NCI-H345 treated with DMSO at 0.1 percent for 48 hours (cell line): ENCODE data around the gene SMNDC1.
"Not testable (repeated sequence)": the region's sequence is repeated elsewhere in the genome, so short reads cannot be mapped to it uniquely, and the experiment has no call there.

Experiments used
- DNase-seq: peaks from one replicate; lab custom pipeline; 2025; ENCODE audit not compliant: unreplicated experiment; lab: John Stamatoyannopoulos, UW

The SMNDC1 gene

DNA sequence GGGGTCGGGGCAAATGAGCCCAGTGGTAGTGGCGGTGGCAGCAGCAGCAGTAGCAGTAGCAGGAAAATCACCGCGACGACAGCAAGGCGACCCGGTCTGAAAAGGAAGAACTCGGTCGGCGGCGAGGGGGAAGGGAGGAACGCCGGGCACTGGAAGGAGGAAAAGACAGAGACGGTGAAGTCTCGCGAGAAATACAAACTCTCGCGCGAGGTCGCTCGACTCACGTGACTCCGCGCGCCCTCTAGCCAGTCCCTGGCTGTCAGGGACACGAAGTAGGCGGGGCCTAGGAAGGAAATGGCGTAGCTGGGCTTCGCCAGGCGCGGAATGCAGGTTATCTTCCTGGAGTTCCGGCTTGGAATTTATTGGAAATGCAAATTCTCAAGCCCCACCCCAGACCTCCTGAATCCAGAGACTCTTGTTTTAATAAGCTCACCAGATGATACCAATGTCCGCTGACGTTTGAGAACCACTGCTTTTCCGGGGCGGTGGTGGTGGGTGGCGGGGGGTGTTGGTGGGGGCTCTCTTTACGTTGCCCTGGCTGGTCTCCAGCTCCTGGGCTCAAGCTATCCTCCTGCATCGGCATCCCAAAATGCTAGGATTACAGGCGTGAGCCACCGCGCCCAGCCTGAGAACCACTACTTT, at the start of gene SMNDC1:
TSS of gene SMNDC1 (minus strand) at position 141 of the 642 bp plus-strand sequence. CDS start 1,333 bp downstream, outside the sequence.
- peak; percentile 86 for DNase-seq

DNA sequence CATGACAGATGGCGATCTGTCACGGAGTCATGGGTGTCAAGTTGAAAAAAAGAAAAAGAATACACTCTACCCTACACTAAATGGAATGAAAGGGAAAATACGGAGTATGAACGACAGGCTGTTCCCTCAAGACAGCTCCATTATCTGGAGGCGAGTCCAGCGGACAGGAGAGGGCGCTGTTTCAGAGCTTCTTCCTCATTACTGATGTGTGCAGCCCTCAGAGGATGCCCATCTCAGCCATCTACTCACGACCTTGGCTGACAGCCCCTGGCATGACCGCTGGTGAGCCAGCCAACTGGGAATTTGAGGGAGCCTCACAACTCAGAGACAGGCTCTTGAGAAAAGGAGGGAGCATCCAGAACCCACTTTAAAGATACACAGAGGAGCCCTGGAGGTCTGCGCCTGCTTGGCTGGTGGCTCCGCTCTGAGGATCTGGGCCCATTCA, 49.6 kb upstream of the SMNDC1 start:
- DNase-seq, result no peak

- DNase-seq, result no peak
Observed at GRCh38 chr10:110353244-110354119, 48.8 kb upstream of the SMNDC1 start.

- DNase-seq, result no peak
Observed at GRCh38 chr10:110352930-110353243, 48.2 kb upstream of the SMNDC1 start.

DNA sequence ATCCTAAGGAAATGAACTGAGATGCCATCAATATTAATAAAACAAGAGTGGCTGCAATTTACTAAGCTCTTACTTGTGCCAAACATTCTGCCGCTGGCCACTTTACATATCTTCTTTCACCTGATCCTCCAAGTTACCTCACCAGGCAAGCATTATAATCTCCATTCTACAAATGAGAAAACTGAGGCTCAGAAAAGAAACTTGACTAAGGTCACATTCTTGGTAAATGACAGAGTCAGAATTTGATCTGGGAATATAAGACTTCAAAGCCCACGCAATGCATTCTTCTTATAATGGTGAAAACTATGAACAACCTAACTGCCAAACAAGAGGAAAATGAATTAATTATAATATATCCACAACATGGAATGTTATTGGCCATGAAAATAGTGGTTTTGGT, 46.1 kb upstream of the SMNDC1 start:
- DNase-seq, result no peak

DNA sequence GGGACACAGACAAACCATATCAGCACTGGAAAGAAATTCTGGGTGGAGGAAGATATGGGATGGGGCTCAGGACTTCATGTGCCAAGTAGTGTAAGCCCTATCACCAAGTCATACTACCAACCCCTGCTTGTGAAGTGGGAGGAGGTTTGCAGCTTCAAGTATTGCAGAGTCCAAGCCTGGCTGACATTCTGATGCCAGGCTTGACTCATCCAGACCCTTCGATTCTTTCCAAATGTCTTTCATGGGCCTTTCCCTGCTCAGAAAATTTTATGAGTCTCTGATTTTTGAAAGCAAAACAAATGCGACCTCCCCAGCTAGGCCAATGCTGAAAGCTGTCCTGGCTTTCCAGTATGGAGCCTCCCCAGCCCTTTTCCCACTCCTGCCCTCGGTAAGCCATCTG, 45.1 kb upstream of the SMNDC1 start:
- no peak for DNase-seq

DNA sequence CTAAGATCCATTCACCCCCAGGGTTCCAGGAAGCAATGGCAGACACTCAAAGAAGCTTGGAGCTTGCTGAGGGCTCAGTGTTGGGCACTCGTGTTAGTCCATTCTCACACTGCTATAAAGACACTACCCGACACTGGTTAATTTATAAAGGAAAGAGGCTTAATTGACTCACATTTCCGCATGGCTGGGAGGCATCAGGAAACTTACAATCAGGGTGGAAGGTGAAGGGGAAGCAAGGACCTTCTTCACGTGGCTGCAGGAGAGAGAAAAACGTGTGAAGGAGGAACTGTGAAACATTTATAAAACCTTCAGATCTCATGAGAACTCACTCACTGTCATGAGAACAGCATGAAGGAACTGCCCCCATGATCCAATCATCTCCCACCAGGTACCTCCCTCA, 44.7 kb upstream of the SMNDC1 start:
- DNase-seq, result no peak

DNA sequence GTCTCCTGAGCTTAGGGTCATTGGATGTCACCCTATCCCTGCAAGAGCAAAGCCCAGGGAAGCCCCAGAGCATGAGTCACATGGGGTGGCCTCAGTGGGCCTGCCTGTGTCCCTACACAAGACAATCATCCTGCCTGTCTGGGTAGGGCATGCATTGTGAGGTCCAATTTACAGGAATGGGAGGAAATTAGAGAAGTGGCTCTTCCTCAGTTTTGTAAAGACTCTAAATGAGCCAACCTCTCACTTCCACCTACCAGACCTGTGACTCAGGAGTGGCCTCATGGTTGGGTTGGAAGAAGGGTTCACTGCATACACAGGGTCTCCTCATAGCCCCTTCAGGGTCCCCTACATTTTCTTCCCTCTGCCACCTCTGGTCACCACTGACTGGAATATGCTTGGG, 43.6 kb upstream of the SMNDC1 start:
- no peak for DNase-seq

- DNase-seq, result no peak
Observed at GRCh38 chr10:110346914-110347313, 42.2 kb upstream of the SMNDC1 start.

- no peak for DNase-seq
Observed at GRCh38 chr10:110345286-110345685, 40.6 kb upstream of the SMNDC1 start.

DNA sequence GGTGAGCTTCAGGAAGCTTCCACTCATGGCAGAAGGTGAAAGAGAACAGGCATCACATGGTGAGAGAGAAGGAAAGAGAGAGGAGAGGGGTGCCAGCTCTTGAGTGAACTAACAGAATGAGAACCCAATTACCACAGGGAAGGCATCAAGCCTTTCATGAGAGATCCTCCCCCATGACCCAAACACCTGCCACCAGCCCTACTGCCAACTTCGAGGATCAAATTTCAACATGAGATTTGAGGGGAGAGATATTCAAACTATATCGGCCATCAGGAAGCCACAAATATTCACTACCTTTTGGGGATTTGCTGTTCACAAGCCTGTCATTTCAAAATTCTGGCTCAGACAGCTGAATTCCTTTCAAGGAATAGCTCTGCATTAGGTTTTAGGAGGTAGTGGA, 39.9 kb upstream of the SMNDC1 start:
- no peak for DNase-seq

- DNase-seq, result no peak
Observed at GRCh38 chr10:110343947-110344346, 39.2 kb upstream of the SMNDC1 start.

DNA sequence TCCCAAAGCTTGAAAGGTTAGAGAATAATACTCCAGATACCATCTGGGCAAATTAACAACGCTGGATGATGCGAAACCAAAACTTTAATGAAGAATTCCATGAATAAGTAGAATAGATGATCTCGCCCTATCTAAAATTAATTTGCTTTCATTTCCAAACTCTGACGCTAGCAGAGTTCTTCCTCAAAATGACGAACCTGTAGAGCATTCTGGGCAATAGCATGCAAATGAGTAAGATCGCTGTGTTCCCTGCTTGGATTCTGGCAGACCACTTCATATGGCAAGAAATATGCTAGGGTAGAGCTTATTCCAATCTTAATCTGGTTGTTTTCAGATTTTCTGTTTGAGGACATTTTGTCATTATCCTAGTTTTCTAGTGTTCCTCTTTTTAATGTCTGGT, 36.1 kb upstream of the SMNDC1 start:
- DNase-seq, result no peak

DNA sequence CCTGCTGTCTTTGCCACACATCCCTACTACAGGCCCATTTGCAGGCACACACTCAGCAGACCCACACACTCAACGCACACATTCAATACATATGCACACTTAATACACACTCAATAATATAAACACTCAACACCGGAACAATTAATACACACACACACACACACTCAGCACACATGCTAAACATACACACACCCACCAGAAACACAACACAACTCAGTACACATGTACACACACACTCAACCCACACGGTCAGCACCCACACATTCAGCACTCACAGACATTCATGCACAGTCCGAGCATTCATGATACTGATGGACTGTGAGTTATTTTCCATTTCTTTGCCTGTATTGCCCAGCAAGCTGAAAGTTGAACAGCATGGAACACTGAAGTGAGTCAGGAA, 35.4 kb upstream of the SMNDC1 start:
- no peak for DNase-seq

GRCh38 chr10:110337906-110338305, 33.2 kb upstream of the SMNDC1 start:
- DNase-seq, result no peak

DNA sequence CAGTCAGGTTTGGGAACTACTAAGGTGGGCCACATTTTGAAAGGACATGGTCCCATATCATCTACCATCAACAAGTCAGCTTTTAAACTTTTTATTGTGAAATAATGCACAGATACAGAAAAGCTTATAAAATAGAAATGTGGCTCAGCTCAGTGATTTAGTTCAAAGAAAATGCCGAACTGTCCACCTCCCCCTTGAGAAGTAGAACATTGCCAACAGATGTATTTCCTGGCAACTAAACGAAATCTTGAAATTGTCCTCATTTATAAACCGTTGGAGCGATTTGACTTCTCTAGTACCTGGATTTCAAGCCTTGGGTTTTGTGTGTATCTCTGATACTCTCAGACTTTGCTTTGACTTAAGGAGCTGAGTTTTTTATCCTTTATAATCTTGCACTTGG, 32.7 kb upstream of the SMNDC1 start:
- no peak for DNase-seq

DNA sequence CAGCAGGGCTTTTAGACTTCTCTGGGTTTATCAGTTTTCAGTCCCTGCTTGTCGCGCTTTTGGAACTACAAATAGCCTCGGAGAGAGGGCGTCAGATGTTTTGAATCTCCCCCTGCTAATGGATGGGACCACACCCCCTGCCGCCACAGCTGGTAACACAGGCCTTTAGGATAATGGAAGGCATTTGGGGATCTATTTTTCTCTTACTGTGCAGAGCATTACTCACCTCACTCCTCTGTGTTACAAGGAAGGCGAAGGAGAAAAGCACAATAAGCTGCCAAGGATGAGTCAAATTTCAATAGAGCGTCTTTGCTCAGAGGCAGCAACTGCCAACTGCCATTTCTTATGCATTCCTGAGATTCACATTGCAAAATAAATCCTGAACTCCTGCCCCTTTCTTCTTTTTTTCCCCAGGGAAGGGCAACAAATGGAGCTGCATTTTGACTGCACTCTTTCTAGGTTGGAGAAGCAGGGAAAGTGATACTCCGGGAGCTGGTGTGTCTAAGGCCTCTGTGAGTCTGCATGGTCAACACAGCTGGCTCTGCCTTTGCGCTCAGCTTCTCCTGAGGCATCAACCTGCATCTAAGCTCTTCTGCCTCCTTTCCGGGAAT, 31.5 kb upstream of the SMNDC1 start:
- DNase-seq, result no peak

DNA sequence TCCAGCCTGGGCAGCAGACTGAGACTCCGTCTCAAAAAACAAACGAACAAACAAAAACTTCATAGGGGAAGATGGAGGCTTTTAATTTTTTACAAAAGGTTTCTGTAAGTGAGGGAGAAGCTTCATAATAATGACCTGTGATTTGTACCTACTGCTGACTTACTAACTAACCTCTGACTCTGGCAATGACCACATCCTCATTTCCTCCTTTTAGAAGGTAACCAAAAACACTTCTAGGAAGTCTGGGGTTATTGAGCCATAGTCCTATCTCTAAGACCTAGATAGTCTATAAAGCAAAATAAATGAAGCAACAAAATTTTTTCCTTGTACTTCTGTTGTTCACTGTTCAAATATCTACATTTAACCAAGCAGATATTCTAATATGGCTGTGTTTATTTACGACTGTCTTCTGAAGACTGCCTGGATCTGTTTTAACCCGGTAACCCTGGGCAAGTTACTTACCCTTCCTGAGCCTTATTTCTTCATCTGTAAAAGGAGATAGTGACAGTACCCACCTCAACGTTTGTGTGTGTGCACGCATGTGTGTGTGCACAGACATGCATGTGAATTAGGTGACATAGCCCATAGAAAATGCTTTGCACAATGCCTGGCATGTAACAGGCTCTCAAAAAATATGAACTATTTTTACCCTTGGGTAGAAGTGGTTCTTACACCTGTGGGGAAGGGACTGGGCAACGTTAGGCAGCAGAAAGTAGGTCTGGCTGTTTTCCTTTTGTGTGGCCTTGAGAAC, 30.8 kb upstream of the SMNDC1 start:
- DNase-seq, result no peak

GRCh38 chr10:110334061-110334656, 29.4 kb upstream of the SMNDC1 start:
- no peak for DNase-seq

- not testable (repeated sequence) for DNase-seq
Observed at GRCh38 chr10:110331226-110331795, 26.6 kb upstream of the SMNDC1 start.

DNA sequence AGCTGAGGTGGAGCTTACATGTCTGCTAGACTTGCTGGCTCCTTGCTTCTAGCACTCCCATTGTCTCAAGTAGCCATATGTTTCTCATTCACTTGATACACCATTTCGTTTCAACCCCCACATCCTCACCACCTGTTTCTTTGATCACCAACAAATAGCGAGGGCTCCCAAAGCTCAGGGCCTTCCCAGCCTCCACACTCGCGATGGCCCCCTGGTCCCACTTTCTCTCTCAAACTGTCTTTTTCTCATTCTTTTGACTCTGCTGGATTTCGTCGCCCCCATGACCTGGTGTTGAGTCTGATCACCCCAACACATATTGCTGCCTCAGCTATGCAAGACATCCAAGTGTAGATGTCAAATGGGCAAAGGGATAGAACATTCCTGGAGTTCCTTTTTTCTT, 26.0 kb upstream of the SMNDC1 start:
- DNase-seq, result no peak
